PFSK-1 (cell line): ENCODE measurements around the gene AMBRA1.

Experiments used
- FOXP2 ChIP-seq: optimal IDR thresholded peaks from 2 replicates; pipeline ENCODE3; 2011; ENCODE audit warnings: borderline replicate concordance, control low read depth, inconsistent platforms; ENCODE audit not compliant: insufficient read depth; ENCODE audit errors: extremely low read length, extremely low read depth
- POLR2AphosphoS5 ChIP-seq: IDR thresholded peaks from 2 replicates; pipeline ENCODE4 v1.6.1; 2012; ENCODE audit warnings: low read depth, mild to moderate bottlenecking, control low read depth, low read length, moderate library complexity
- SIN3A ChIP-seq: IDR thresholded peaks from 2 replicates; pipeline ENCODE4 v1.6.1; 2012; ENCODE audit warnings: mild to moderate bottlenecking, low read length, moderate library complexity, borderline replicate concordance; ENCODE audit not compliant: insufficient read depth
- TAF1 ChIP-seq: IDR thresholded peaks from 2 replicates; pipeline ENCODE4 v1.6.1; 2012; ENCODE audit warnings: low read length, control low read depth, borderline replicate concordance; ENCODE audit not compliant: insufficient read depth
- TF ChIP-seq, protein P1 (sequence below), 2 experiments: IDR thresholded peaks; 2 replicates each; pipeline versions ENCODE4 v1.6.1 to v1.8.0; 2011 to 2012; ENCODE audit warnings: low read depth in 2 of 2, low read length in 2 of 2, control low read depth in 1 of 2, inconsistent platforms in 1 of 2, mild to moderate bottlenecking in 1 of 2, moderate library complexity in 1 of 2; ENCODE audit not compliant: insufficient read depth in 1 of 2

The AMBRA1 gene

DNA sequence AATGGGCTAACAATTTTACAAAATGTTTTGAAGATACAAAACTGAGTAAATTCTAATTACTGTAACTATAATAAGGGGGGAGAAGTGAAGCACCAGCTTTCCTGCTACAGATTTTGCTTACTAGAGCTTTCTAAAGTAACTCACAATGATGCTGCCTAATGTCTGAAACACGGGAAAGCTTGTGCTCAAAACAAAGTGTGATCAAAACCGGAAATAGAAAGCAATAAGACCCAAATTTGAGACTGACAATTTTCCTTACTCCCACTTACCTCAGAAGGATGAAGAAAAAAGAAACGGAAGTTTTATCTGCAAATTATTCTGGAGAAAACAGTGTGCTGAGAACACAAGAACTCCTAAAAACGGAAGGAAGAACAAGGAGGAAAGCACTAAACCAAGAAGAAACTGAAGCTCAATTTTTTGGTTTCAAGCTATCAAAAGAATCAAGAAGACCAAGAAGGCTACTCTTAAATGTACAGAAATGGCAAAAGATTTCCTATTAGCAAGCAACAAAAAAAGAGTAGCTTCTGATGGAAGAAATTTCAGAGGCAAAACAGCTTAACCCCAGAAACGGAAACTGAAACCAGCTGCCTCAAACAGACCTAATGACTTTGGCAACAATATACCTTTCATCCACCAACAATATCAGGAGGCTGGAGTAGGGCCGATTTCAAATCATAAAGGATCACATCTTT is 33.4 kb downstream of the AMBRA1 start:
- no peak for TF ChIP-seq FOXP2
- TF ChIP-seq TAF1 = no peak
- TF ChIP-seq SIN3A = no peak

- no peak for TF ChIP-seq POLR2AphosphoS5
- no peak for TF ChIP-seq FOXP2
- no peak for TF ChIP-seq SIN3A
These were observed 34.0 kb downstream of the AMBRA1 start for GRCh38 chr11:46559815-46560214.

GRCh38 chr11:46557684-46558151 is 36.1 kb downstream of the AMBRA1 start:
- TF ChIP-seq TAF1 = no peak
- TF ChIP-seq SIN3A = no peak
- TF ChIP-seq, protein P1, sequence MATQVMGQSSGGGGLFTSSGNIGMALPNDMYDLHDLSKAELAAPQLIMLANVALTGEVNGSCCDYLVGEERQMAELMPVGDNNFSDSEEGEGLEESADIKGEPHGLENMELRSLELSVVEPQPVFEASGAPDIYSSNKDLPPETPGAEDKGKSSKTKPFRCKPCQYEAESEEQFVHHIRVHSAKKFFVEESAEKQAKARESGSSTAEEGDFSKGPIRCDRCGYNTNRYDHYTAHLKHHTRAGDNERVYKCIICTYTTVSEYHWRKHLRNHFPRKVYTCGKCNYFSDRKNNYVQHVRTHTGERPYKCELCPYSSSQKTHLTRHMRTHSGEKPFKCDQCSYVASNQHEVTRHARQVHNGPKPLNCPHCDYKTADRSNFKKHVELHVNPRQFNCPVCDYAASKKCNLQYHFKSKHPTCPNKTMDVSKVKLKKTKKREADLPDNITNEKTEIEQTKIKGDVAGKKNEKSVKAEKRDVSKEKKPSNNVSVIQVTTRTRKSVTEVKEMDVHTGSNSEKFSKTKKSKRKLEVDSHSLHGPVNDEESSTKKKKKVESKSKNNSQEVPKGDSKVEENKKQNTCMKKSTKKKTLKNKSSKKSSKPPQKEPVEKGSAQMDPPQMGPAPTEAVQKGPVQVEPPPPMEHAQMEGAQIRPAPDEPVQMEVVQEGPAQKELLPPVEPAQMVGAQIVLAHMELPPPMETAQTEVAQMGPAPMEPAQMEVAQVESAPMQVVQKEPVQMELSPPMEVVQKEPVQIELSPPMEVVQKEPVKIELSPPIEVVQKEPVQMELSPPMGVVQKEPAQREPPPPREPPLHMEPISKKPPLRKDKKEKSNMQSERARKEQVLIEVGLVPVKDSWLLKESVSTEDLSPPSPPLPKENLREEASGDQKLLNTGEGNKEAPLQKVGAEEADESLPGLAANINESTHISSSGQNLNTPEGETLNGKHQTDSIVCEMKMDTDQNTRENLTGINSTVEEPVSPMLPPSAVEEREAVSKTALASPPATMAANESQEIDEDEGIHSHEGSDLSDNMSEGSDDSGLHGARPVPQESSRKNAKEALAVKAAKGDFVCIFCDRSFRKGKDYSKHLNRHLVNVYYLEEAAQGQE (IDR thresholded peaks at IDR 0.05; ENCODE audit: insufficient read depth in 1 of 2, low read depth in 2 of 2, low read length in 2 of 2) = no peak
- no peak for TF ChIP-seq POLR2AphosphoS5
- no peak for TF ChIP-seq FOXP2

- TF ChIP-seq FOXP2 = no peak
- no peak for TF ChIP-seq SIN3A
- no peak for TF ChIP-seq POLR2AphosphoS5
- TF ChIP-seq, protein P1 (IDR thresholded peaks at IDR 0.05; ENCODE audit: insufficient read depth in 1 of 2, low read depth in 2 of 2, low read length in 2 of 2) = no peak
These were observed 38.4 kb downstream of the AMBRA1 start for GRCh38 chr11:46555267-46556054.

DNA sequence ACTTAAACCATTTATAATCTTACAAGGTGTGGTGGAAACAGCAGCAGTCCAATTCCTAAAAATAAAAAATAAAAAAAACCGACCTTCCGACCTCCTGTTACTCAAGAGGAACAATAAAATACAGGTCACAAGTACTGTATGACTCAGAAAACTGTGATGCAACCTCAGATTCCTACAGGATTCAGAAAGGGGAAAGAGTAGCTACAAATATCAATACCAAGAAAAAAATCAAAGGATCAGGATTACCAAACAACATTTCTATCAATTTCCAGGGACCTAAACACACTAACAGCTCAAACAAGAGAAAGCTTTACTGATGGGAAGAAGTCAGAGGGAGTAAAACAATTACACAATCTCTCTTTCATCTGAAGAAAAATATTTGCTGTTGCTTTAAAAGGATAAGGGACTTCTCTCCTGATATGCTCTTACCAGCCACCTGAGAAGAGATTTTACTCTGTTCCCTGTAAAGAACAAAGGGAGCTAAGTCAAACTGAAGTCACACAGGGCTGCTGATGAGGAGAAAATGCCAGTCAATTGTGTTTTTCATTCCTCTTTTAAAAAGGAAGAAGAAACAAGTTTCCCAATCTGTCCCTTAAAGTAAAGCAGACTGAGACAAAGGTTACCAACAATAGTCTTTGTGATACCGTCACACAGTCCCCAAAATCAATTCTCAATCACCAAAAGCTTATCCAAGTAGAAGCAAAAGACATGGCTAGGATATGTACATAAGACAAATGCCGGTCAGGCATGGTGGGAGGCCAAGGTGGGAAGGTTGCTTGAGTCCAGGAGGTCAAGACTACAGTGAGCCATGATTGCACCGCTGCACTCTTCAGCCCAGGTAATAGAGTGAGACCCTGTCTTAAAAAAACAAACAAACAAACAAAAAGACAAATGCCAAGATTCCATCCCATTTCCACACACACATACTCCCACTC is 39.3 kb downstream of the AMBRA1 start:
- no peak for TF ChIP-seq SIN3A
- TF ChIP-seq, protein P1 (IDR thresholded peaks at IDR 0.05; ENCODE audit: insufficient read depth in 1 of 2, low read depth in 2 of 2, low read length in 2 of 2) = no peak
- no peak for TF ChIP-seq POLR2AphosphoS5
- TF ChIP-seq TAF1 = no peak
- no peak for TF ChIP-seq FOXP2

GRCh38 chr11:46553814-46554212 is 40.0 kb downstream of the AMBRA1 start:
- TF ChIP-seq, protein P1 (IDR thresholded peaks at IDR 0.05; ENCODE audit: insufficient read depth in 1 of 2, low read depth in 2 of 2, low read length in 2 of 2) = no peak
- TF ChIP-seq SIN3A = no peak
- TF ChIP-seq TAF1 = no peak
- TF ChIP-seq POLR2AphosphoS5 = no peak
- no peak for TF ChIP-seq FOXP2
